ENCODE results near the gene VWA3B.

GRCh38 chr2:98347298-98348065, 260.5 kb downstream of the VWA3B start:
- peak; percentile 82 for TF ChIP-seq EZH2 (IDR thresholded peaks at IDR 0.05; ENCODE audit: borderline replicate concordance)
- TF ChIP-seq, protein P1, sequence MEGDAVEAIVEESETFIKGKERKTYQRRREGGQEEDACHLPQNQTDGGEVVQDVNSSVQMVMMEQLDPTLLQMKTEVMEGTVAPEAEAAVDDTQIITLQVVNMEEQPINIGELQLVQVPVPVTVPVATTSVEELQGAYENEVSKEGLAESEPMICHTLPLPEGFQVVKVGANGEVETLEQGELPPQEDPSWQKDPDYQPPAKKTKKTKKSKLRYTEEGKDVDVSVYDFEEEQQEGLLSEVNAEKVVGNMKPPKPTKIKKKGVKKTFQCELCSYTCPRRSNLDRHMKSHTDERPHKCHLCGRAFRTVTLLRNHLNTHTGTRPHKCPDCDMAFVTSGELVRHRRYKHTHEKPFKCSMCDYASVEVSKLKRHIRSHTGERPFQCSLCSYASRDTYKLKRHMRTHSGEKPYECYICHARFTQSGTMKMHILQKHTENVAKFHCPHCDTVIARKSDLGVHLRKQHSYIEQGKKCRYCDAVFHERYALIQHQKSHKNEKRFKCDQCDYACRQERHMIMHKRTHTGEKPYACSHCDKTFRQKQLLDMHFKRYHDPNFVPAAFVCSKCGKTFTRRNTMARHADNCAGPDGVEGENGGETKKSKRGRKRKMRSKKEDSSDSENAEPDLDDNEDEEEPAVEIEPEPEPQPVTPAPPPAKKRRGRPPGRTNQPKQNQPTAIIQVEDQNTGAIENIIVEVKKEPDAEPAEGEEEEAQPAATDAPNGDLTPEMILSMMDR (IDR thresholded peaks at IDR 0.05; ENCODE audit: poor library complexity) = no peak
- no peak for TF ChIP-seq EZH2phosphoT487 (IDR thresholded peaks at IDR 0.05; ENCODE audit: low read depth, severe bottlenecking, unreplicated experiment)
